GM12878 (cell line): Measurements from ENCODE around the gene DENND1A. TPM values are rescaled to one million over a fixed set of nuclear protein-coding genes. Genes with fewer than 3 reads are reported as not detected.

ENCODE experiments used
- ATAC-seq: fragments of 200-7000 bp; cut with Tn5 transposase; 3 replicates; pipeline ENCODE4 v1.9.1; 2020; ENCODE audit warnings: mild to moderate bottlenecking, moderate library complexity
- BruUV-seq: library from RNA; stranded (reverse); fragments of 400-500 nt; replicated peaks from 2 replicates; lab custom pipeline; 2021; lab: Mats Ljungman, UMichigan
- CTCF ChIA-PET: fragments of 300-600 bp; sonication (Branson Sonifier 250); formaldehyde crosslinking; extraction: SDS; loops from one replicate; lab custom pipeline; 2021; ENCODE audit warnings: inconsistent platforms; lab: Yijun Ruan, JAX
- POLR2A ChIA-PET: fragments of 350-600 bp; formaldehyde crosslinking; extraction: SDS; loops from one replicate; lab custom pipeline; 2021; ENCODE audit warnings: inconsistent platforms; lab: Charles Lee
- RAD21 ChIA-PET: fragments of 300-600 bp; sonication (Branson Sonifier 250); formaldehyde crosslinking; loops from one replicate; lab custom pipeline; 2023; ENCODE audit warnings: antibody characterized with exemption; ENCODE audit not compliant: unreplicated experiment; lab: Charles Lee
- SMC1A ChIA-PET: fragments of 300-600 bp; sonication (Branson Sonifier 250); formaldehyde crosslinking; loops from one replicate; lab custom pipeline; 2023; ENCODE audit not compliant: unreplicated experiment, uncharacterized antibody; lab: Charles Lee
- DNase-seq: peaks from one replicate; pipeline ENCODE4 v3.0.0-alpha.2; 2011; ENCODE audit warnings: low read depth, low spot score
- FAIRE-seq: peaks from 3 replicates; lab custom pipeline; 2011; peaks lifted over from hg19 to GRCh38; lab: Jason Lieb, UNC
- H2AFZ ChIP-seq: 2 replicates; pipeline ENCODE4 v1.6.0; 2011; ENCODE audit warnings: low read depth, low read length, control low read depth; ENCODE audit not compliant: control insufficient read depth
- H3K27ac ChIP-seq: 2 replicates; pipeline ENCODE4 v1.5.1; 2011; ENCODE audit warnings: control low read depth; ENCODE audit not compliant: control insufficient read depth, insufficient read depth
- H3K27me3 ChIP-seq, 2 experiments: replicated peaks in 1 of 2; 2 replicates each; pipeline versions ENCODE4 v1.6.0 to v1.6.1; 2011; ENCODE audit warnings: low read length in 1 of 2; ENCODE audit not compliant: control insufficient read depth in 2 of 2, insufficient read depth in 2 of 2
- H3K36me3 ChIP-seq, 2 experiments: 2 replicates each; pipeline ENCODE4 v1.5.1; 2011; ENCODE audit warnings: low read length in 1 of 2; ENCODE audit not compliant: control insufficient read depth in 2 of 2, insufficient read depth in 2 of 2
- H3K4me1 ChIP-seq: 2 replicates; pipeline ENCODE4 v1.6.1; 2011; ENCODE audit warnings: mild to moderate bottlenecking, low read length, moderate library complexity, mixed read lengths; ENCODE audit not compliant: control insufficient read depth, insufficient read depth
- H3K4me2 ChIP-seq: 2 replicates; pipeline ENCODE4 v1.6.0; 2011; ENCODE audit warnings: control low read depth; ENCODE audit not compliant: control insufficient read depth, insufficient read depth
- H3K4me3 ChIP-seq: fragments of 200-600 bp; sonication (generic); 2 replicates; pipeline ENCODE4 v1.5.1; 2016
- H3K79me2 ChIP-seq: 2 replicates; pipeline ENCODE4 v1.6.0; 2011; ENCODE audit warnings: low read length; ENCODE audit not compliant: control insufficient read depth, insufficient read depth
- H3K9ac ChIP-seq: 2 replicates; pipeline ENCODE4 v1.8.0; 2011; ENCODE audit warnings: low read length, control low read depth, mixed read lengths; ENCODE audit not compliant: control insufficient read depth, insufficient read depth
- H3K9me3 ChIP-seq: replicated peaks from 3 replicates; pipeline ENCODE4 v1.5.1; 2011; ENCODE audit warnings: mild to moderate bottlenecking, low read length; ENCODE audit not compliant: control insufficient read depth, insufficient read depth
- H4K20me1 ChIP-seq: 2 replicates; pipeline ENCODE4 v1.6.0; 2011; ENCODE audit not compliant: control insufficient read depth, insufficient read depth
- BACH1 ChIP-seq: fragments of 450-650 bp; IDR thresholded peaks from 2 replicates; pipeline ENCODE4 v1.6.1; 2017; ENCODE audit warnings: mild to moderate bottlenecking, borderline replicate concordance
- DPF2 ChIP-seq: fragments of 450-650 bp; IDR thresholded peaks from 2 replicates; pipeline ENCODE4 v1.6.1; 2017; ENCODE audit warnings: mild to moderate bottlenecking
- EED ChIP-seq: sonication (generic); IDR thresholded peaks from 2 replicates; pipeline ENCODE4 v1.6.1; 2016; ENCODE audit warnings: antibody characterized with exemption, low read depth
- ESRRA ChIP-seq: IDR thresholded peaks from 2 replicates; pipeline ENCODE4 v1.6.1; 2012; ENCODE audit warnings: mild to moderate bottlenecking, low read length, improper control_type of control experiment
- MTA2 ChIP-seq: fragments of 450-650 bp; IDR thresholded peaks from 2 replicates; pipeline ENCODE4 v1.6.1; 2016; ENCODE audit warnings: low read depth, mild to moderate bottlenecking, moderate library complexity
- MTA3 ChIP-seq: IDR thresholded peaks from 2 replicates; pipeline ENCODE4 v1.6.1; 2012; ENCODE audit warnings: low read length, inconsistent platforms, borderline replicate concordance
- MXI1 ChIP-seq: fragments of 150-350 bp; IDR thresholded peaks from 2 replicates; pipeline ENCODE4 v1.6.1; 2011; ENCODE audit warnings: low read depth, mild to moderate bottlenecking, inconsistent platforms, low read length, improper control_type of control experiment
- NBN ChIP-seq: fragments of 450-650 bp; IDR thresholded peaks from 2 replicates; pipeline ENCODE4 v1.6.1; 2016
- NFIC ChIP-seq: IDR thresholded peaks from 2 replicates; pipeline ENCODE4 v1.6.1; 2012; ENCODE audit warnings: low read depth, mild to moderate bottlenecking, inconsistent platforms, low read length, moderate library complexity
- NFYB ChIP-seq: IDR thresholded peaks from 2 replicates; pipeline ENCODE4 v1.6.1; 2011; ENCODE audit warnings: low read depth, mild to moderate bottlenecking, low read length, improper control_type of control experiment, moderate library complexity; ENCODE audit not compliant: insufficient read depth
- PAX5 ChIP-seq: IDR thresholded peaks from 2 replicates; pipeline ENCODE4 v1.6.1; 2011; ENCODE audit warnings: low read depth, low read length, borderline replicate concordance
- PKNOX1 ChIP-seq: fragments of 450-650 bp; IDR thresholded peaks from 2 replicates; pipeline ENCODE4 v1.6.1; 2016; ENCODE audit warnings: mild to moderate bottlenecking
- PML ChIP-seq: IDR thresholded peaks from 2 replicates; pipeline ENCODE4 v1.6.1; 2012; ENCODE audit warnings: low read length, inconsistent platforms
- SMAD5 ChIP-seq: IDR thresholded peaks from 2 replicates; pipeline ENCODE4 v1.6.1; 2016; ENCODE audit warnings: antibody characterized with exemption, low read depth
- SP1 ChIP-seq: IDR thresholded peaks from one replicate; pipeline ENCODE4 v1.6.1; 2011; ENCODE audit warnings: low read depth, low read length
- SUPT20H ChIP-seq: IDR thresholded peaks from 2 replicates; pipeline ENCODE4 v1.6.1; 2011; ENCODE audit warnings: low read depth, mild to moderate bottlenecking, low read length, moderate library complexity, borderline replicate concordance; ENCODE audit not compliant: control insufficient read depth
- ZBTB4 ChIP-seq: fragments of 450-650 bp; formaldehyde crosslinking; IDR thresholded peaks from 2 replicates; pipeline ENCODE4 v1.4.0; 2022; ENCODE audit warnings: mild to moderate bottlenecking, moderate library complexity
- WGBS: methylation state at CpG from one replicate; pipeline ENCODE4 v1.1.6; 2016; ENCODE audit warnings: low lambda C conversion rate; ENCODE audit not compliant: insufficient replicate concordance, insufficient coverage; ENCODE audit errors: missing lambda C conversion rate; 5-methylcytosine and 5-hydroxymethylcytosine counted together
- in situ Hi-C: fragments of 300-500 bp; cut with MboI; formaldehyde crosslinking; loops from 9 replicates; pipeline ENCODE4 v1.14.3; 2018; ENCODE audit warnings: mixed read lengths
- intact Hi-C: fragments of 100-400 bp; cut with micrococcal nuclease; formaldehyde crosslinking; loops from one replicate; pipeline ENCODE4 v1.14.2; 2022; ENCODE audit not compliant: unreplicated experiment
- polyA plus RNA-seq, 11 experiments: library from polyadenylated mRNA; depleted of rRNA in 4 of 11; unstranded in 6 of 11; stranded (reverse) in 5 of 11; fragments of >200 nt; fragmentation: Nextera tagmentation in 4 of 11; fragmentation: Illumina TruSeq in 1 of 11; extraction: Ambion mirVana in 4 of 11; extraction: Trizol in 1 of 11; gene quantifications; 1 replicate in 1 of 11; 2 replicates in 10 of 11; pipeline versions ENCODE4 v1.2.1 to v1.2.3, GENCODE V29; 2011 to 2016; ENCODE audit warnings: inconsistent platforms in 2 of 11, missing spikeins in 2 of 11, low read depth in 1 of 11
- total RNA-seq, 4 experiments: library from RNA; depleted of rRNA in 3 of 4; stranded (reverse); fragments of >200 nt in 3 of 4; fragmentation: Illumina TruSeq in 1 of 4; extraction: Trizol in 1 of 4; gene quantifications; 2 replicates each; pipeline versions ENCODE4 v1.2.1 to v1.2.3, GENCODE V29; 2013 to 2021

Gene DENND1A
- total and polyA plus RNA-seq, 10 of the 15 experiments (the other 5 are each of a cell fraction or from before 2014, with no cell fraction given), result 14.1 to 48.6 (median 35.2) TPM

GRCh38 chr9:123617952-123618678, 311.8 kb downstream of the DENND1A start:
- H4K20me1 ChIP-seq, result no peaks in the 10 kb centered on the region
- no peak overlapping the region for H3K27ac ChIP-seq
- H3K4me2 ChIP-seq, result no peak overlapping the region
- FAIRE-seq, result no peak
- WGBS, result 96% methylated on average over 11 of the region's 11 CpGs
- H3K27me3 ChIP-seq, result no peaks in the 10 kb centered on the region
- H3K79me2 ChIP-seq, result no peaks in the 10 kb centered on the region
- ChIA-PET CTCF (no interaction called here), SMC1A (interaction anchor here (1.4 to 4.7 kb wide), 2 partner anchors 19 to 156 kb away, joined by 3 to 26 read pairs; no protein-coding TSS in a partner anchor)
- no peak overlapping the region for H3K4me3 ChIP-seq
- no peaks in the 10 kb centered on the region; a peak in 2 of 4 replicates for H3K36me3 ChIP-seq
- no peak overlapping the region for H3K9ac ChIP-seq
- TF ChIP-seq PKNOX1 (no peak), BACH1 (no peak), ZBTB4 (CRISPR knock-in tag) (no peak), SMAD5 (no peak), EED (no peak), MXI1 (no peak), MTA3 (no peak), NFIC (no peak), PML (no peak), MTA2 (no peak), SUPT20H (no peak), ESRRA (no peak), SP1 (no peak), NBN (no peak), PAX5 (no peak), NFYB (no peak), DPF2 (no peak)
- TF ChIP-seq, all 136 proteins: peak for 0
- POLR2A ChIA-PET, result no interaction called here
- in situ Hi-C loops (no loop called here), intact Hi-C loops (no loop called here)
- no peak for DNase-seq
- H3K4me1 ChIP-seq, result 0 out of 2 replicates have a peak, but pooled peaks cover 7% of the 10 kb centered on the region
- BruUV-seq, result no TSS peak
- no peaks in the 10 kb centered on the region for H3K9me3 ChIP-seq
- ATAC-seq, result no peak
- no peak overlapping the region for H2AFZ ChIP-seq
- RAD21 ChIA-PET, result no interaction called here
